Left lung (tissue), 10 donors: ENCODE results near the gene ITPA. TPM values are rescaled to one million over a fixed set of nuclear protein-coding genes. Genes with fewer than 3 reads are reported as not detected.

Experiments used
- ATAC-seq: fragments of 200-7000 bp; cut with Tn5 transposase; one replicate; pipeline ENCODE4 v1.9.1; 2020; ENCODE audit warnings: moderate library complexity
- DNase-seq, 4 donors: peaks; one replicate each; pipeline ENCODE4 v3.0.0-alpha.2; 2013 to 2020
- H3K27ac ChIP-seq, 2 donors: fragments of 200-600 bp; sonication (generic) in 1 of 2; one replicate each; pipeline versions ENCODE4 v1.5.0 to v1.8.0; 2020 to 2021
- H3K27me3 ChIP-seq, 2 donors: fragments of 200-600 bp; sonication (generic) in 1 of 2; one replicate each; pipeline versions ENCODE4 v1.5.0 to v1.8.0; 2020 to 2021
- H3K36me3 ChIP-seq, 2 donors: fragments of 200-600 bp; sonication (generic) in 1 of 2; one replicate each; pipeline versions ENCODE4 v1.5.0 to v1.8.0; 2020 to 2021
- H3K4me1 ChIP-seq, 2 donors: fragments of 200-600 bp; one replicate each; pipeline ENCODE4 v1.8.0; 2021
- H3K4me3 ChIP-seq, 2 donors: fragments of 200-600 bp; sonication (generic) in 1 of 2; one replicate each; pipeline versions ENCODE4 v1.5.0 to v1.8.0; 2020 to 2021; ENCODE audit warnings: mild to moderate bottlenecking in 1 of 2
- H3K9me3 ChIP-seq, 2 donors: fragments of 200-600 bp; sonication (generic) in 1 of 2; one replicate each; pipeline versions ENCODE4 v1.5.0 to v1.8.0; 2020 to 2021
- intact Hi-C, 2 donors: fragments of 100-400 bp; cut with DNase I; formaldehyde crosslinking; loops; one replicate each; pipeline versions ENCODE4 v1.11.2 to v1.14.2; 2022
- polyA plus RNA-seq, 6 donors: library from polyadenylated mRNA; unstranded; fragments of 120-200 nt; gene quantifications; one replicate each; pipeline ENCODE4 v1.2.1, GENCODE V29; 2013; ENCODE audit not compliant: insufficient read length in 6 of 6
- total RNA-seq, 2 donors: library from RNA; stranded (reverse); fragmentation: NEBNext Ultra II Directional; extraction: Animal tissue kit (Norgen Biotek cat#: 25700); gene quantifications; one replicate each; pipeline ENCODE4 v1.2.1, GENCODE V29; 2021
- TF ChIP-seq, protein P1 (sequence below), 2 donors: fragments of 200-600 bp; sonication (generic) in 1 of 2; IDR thresholded peaks; one replicate each; pipeline versions ENCODE4 v1.5.0 to v1.8.0; 2021; ENCODE audit warnings: antibody characterized with exemption in 2 of 2
- donor health status: DM: no; HTN: yes; CAD: no.
- donor health status: DM: no; HTN: no; CAD: no.

The ITPA gene
- total and polyA plus RNA-seq, 8 donors: 43.5 to 63.7 (median 50.8) TPM

- no peaks in the 10 kb centered on the region for H3K36me3 ChIP-seq
- H3K27me3 ChIP-seq: peaks cover 4 to 27% of the 10 kb centered on the region in 2 donors
- no peaks in the 10 kb centered on the region for H3K9me3 ChIP-seq
- peak in 1 of 4 donors; percentile 57 for DNase-seq
- TF ChIP-seq, protein P1, sequence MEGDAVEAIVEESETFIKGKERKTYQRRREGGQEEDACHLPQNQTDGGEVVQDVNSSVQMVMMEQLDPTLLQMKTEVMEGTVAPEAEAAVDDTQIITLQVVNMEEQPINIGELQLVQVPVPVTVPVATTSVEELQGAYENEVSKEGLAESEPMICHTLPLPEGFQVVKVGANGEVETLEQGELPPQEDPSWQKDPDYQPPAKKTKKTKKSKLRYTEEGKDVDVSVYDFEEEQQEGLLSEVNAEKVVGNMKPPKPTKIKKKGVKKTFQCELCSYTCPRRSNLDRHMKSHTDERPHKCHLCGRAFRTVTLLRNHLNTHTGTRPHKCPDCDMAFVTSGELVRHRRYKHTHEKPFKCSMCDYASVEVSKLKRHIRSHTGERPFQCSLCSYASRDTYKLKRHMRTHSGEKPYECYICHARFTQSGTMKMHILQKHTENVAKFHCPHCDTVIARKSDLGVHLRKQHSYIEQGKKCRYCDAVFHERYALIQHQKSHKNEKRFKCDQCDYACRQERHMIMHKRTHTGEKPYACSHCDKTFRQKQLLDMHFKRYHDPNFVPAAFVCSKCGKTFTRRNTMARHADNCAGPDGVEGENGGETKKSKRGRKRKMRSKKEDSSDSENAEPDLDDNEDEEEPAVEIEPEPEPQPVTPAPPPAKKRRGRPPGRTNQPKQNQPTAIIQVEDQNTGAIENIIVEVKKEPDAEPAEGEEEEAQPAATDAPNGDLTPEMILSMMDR (IDR thresholded peaks at IDR 0.05): no peak
- no peak for ATAC-seq
- intact Hi-C loops: no loop called here
- H3K4me3 ChIP-seq: no peak overlapping the region
- no peaks in the 10 kb centered on the region for H3K4me1 ChIP-seq
- no peak overlapping the region for H3K27ac ChIP-seq
Observed at GRCh38 chr20:3231889-3232588, 22.7 kb downstream of the ITPA start.

DNA sequence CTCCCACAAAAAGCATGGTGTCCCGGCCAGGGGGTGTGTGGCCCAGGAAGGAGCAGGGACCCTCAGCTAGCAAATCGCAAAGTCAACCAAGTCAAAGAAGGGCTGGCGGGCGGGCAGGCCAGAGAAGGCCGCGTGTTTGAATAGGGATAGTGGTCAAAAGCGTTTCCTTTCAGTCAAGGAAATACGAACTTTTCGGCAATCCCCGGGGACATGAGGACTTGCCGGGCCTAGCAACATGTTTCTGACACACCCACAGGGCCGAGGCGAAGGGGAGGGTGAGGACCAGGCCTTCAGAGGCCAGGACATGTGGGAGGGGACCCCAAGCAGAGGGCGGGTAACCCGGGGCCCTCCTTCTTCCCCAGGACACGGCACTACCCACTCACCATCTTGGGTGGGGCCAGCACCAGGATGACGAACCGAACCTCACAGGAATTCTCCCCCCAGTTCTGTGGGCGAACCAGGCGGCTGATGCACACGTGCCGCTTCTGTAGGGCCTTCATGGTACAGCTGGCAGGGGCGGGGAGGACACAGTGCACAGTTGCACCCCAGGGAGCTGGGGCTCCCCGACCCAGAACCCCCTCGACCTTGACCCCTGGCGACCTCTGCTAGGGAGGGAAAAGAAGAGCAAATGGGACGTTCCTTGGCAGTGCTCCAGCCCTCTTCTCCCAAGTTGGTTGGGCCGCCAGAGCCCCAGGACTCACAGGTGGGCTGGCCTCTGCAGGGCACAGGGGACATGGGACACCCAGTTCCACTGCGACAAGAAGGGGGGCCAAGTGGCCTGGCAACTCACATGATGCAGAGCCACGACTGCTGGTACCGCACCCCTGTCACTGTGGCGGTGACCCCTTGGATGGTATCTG, 24.1 kb downstream of the ITPA start:
- TF ChIP-seq, protein P1 (IDR thresholded peaks at IDR 0.05): no peak
- Histone ChIP-seq H3K9me3 (no peaks in the 10 kb centered on the region), H3K36me3 (no peaks in the 10 kb centered on the region), H3K4me3 (no peak overlapping the region), H3K27me3 (peaks cover 17 to 40% of the 10 kb centered on the region in 2 donors), H3K27ac (no peak overlapping the region), H3K4me1 (peaks cover 6 to 9% of the 10 kb centered on the region in 2 donors)
- intact Hi-C loops: no loop called here
- ATAC-seq (no peak), DNase-seq (peak in 1 of 4 donors; percentile 56)

GRCh38 chr20:3233991-3234498, 24.7 kb downstream of the ITPA start:
- H3K4me1 ChIP-seq: peaks cover 8 to 15% of the 10 kb centered on the region in 2 donors
- TF ChIP-seq, protein P1 (IDR thresholded peaks at IDR 0.05): no peak
- H3K9me3 ChIP-seq: no peaks in the 10 kb centered on the region
- peaks cover 19 to 47% of the 10 kb centered on the region in 2 donors for H3K27me3 ChIP-seq
- ATAC-seq: no peak
- H3K36me3 ChIP-seq: no peaks in the 10 kb centered on the region
- peak in 1 of 4 donors; percentile 76 for DNase-seq
- H3K4me3 ChIP-seq: no peak overlapping the region
- intact Hi-C loops: no loop called here
- H3K27ac ChIP-seq: no peak overlapping the region

DNA sequence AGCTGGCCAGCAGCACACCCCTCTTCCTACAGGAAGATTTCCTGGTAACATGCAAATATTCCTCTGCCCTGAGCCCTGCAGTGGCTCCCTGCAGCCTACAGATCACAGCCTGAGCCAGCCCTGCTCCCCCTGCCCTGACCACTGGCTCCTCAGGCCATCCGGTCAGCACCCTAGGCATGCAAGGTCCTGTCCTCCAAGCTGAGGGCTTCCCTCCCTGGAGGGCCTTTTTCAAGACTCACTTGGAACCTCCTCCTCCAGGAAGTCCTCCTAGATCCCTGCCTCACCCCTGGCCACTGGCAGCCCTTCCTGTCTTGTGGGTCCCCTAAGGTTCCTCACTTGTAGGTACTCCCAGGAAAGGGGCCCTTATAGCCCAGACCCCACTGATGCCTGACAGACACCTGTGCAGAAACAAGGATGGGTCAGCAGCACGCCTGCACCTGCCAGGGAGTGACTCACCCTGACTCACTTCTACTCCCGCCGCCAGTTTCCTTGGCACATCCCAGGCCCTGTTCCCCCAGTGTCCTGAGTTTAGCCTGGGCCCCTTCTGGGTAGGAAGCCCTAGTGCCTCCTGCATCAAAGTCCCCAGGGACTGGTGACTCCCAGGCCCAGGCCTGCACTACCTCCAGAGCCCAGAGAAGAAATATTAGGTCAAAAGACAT, 26.5 kb downstream of the ITPA start:
- H3K27me3 ChIP-seq: peaks cover 19 to 65% of the 10 kb centered on the region in 2 donors
- H3K36me3 ChIP-seq: no peaks in the 10 kb centered on the region
- TF ChIP-seq, protein P1 (IDR thresholded peaks at IDR 0.05): no peak
- H3K4me3 ChIP-seq: no peak overlapping the region
- no peaks in the 10 kb centered on the region for H3K9me3 ChIP-seq
- intact Hi-C loops: no loop called here
- peaks cover 8 to 28% of the 10 kb centered on the region in 2 donors for H3K4me1 ChIP-seq
- DNase-seq (no peak), ATAC-seq (no peak)
- no peak overlapping the region for H3K27ac ChIP-seq
